DND-41 (cell line): ENCODE data around the gene PARVB.

Source experiments
- ATAC-seq: fragments of 200-7000 bp; cut with Tn5 transposase; 3 replicates; pipeline ENCODE4 v1.9.1; 2021; ENCODE audit warnings: low read depth; ENCODE audit not compliant: insufficient read depth
- DNase-seq: peaks from one replicate; pipeline ENCODE4 v3.0.0-alpha.2; 2020
- H2AFZ ChIP-seq: 2 replicates; pipeline ENCODE4 v1.6.0; 2012; ENCODE audit warnings: low read depth, low read length
- H3K27ac ChIP-seq: 2 replicates; pipeline ENCODE4 v1.5.1; 2012; ENCODE audit warnings: low read length, inconsistent platforms
- H3K27me3 ChIP-seq: fragments of 200-600 bp; sonication (generic); 2 replicates; pipeline ENCODE4 v1.6.0; 2012; ENCODE audit warnings: low read length, mild to moderate bottlenecking, inconsistent platforms; ENCODE audit not compliant: insufficient read depth, poor library complexity
- H3K36me3 ChIP-seq: 2 replicates; pipeline ENCODE4 v1.5.1; 2012; ENCODE audit warnings: low read length, inconsistent platforms; ENCODE audit not compliant: insufficient read depth
- H3K4me1 ChIP-seq: 2 replicates; pipeline ENCODE4 v1.5.1; 2012; ENCODE audit warnings: mild to moderate bottlenecking, low read length; ENCODE audit not compliant: insufficient read depth
- H3K4me2 ChIP-seq: 2 replicates; pipeline ENCODE4 v1.6.0; 2012; ENCODE audit warnings: mild to moderate bottlenecking, moderate library complexity, low read length, inconsistent platforms; ENCODE audit not compliant: insufficient read depth
- H3K4me3 ChIP-seq, 2 experiments: fragments of 200-600 bp in 1 of 2; shearing (Covaris generic) in 1 of 2; 2 replicates each; pipeline ENCODE4 v1.5.1; 2012 to 2016; ENCODE audit warnings: inconsistent platforms in 2 of 2, low read length in 2 of 2, mild to moderate bottlenecking in 2 of 2, low read depth in 1 of 2, moderate library complexity in 1 of 2
- H3K79me2 ChIP-seq: 2 replicates; pipeline ENCODE4 v1.6.0; 2012; ENCODE audit warnings: low read length, inconsistent platforms; ENCODE audit not compliant: insufficient read depth
- H3K9ac ChIP-seq: 2 replicates; pipeline ENCODE4 v1.6.0; 2012; ENCODE audit warnings: low read depth, mild to moderate bottlenecking, inconsistent platforms, low read length, moderate library complexity
- H3K9me3 ChIP-seq: 2 replicates; pipeline ENCODE4 v1.5.1; 2012; ENCODE audit warnings: low read length, moderate library complexity, mild to moderate bottlenecking, inconsistent platforms; ENCODE audit not compliant: insufficient read depth, severe bottlenecking
- H4K20me1 ChIP-seq: 2 replicates; pipeline ENCODE4 v1.6.0; 2012; ENCODE audit warnings: low read length; ENCODE audit not compliant: insufficient read depth
- CTCF ChIP-seq: IDR thresholded peaks from 2 replicates; pipeline ENCODE4 v1.5.1; 2012; ENCODE audit warnings: borderline replicate concordance, low read length, moderate library complexity, mild to moderate bottlenecking; ENCODE audit not compliant: poor library complexity, severe bottlenecking; ENCODE audit errors: extremely low read depth
- EZH2 ChIP-seq: IDR thresholded peaks from 3 replicates; pipeline ENCODE4 v1.6.1; 2012; ENCODE audit warnings: borderline replicate concordance, low read depth, mild to moderate bottlenecking, moderate library complexity, low read length, inconsistent platforms; ENCODE audit not compliant: severe bottlenecking

PARVB gene

GRCh38 chr22:44133161-44133560 lies 109.1 kb downstream of the PARVB start:
- no peak overlapping the region for H3K4me2 ChIP-seq
- peaks cover 14% of the 10 kb centered on the region for H3K27me3 ChIP-seq
- H3K79me2 ChIP-seq: no peaks in the 10 kb centered on the region
- no peaks in the 10 kb centered on the region for H4K20me1 ChIP-seq
- no peak for DNase-seq
- no peak overlapping the region for H3K27ac ChIP-seq
- no peak overlapping the region for H2AFZ ChIP-seq
- no peak for TF ChIP-seq CTCF
- TF ChIP-seq EZH2: no peak
- H3K4me1 ChIP-seq: peaks cover 6% of the 10 kb centered on the region; the same call in 1 of the 2 replicates
- no peaks in the 10 kb centered on the region for H3K36me3 ChIP-seq
- no peaks in the 10 kb centered on the region for H3K9me3 ChIP-seq
- H3K4me3 ChIP-seq: no peak overlapping the region
- ATAC-seq: no peak
- no peak overlapping the region for H3K9ac ChIP-seq

DNA sequence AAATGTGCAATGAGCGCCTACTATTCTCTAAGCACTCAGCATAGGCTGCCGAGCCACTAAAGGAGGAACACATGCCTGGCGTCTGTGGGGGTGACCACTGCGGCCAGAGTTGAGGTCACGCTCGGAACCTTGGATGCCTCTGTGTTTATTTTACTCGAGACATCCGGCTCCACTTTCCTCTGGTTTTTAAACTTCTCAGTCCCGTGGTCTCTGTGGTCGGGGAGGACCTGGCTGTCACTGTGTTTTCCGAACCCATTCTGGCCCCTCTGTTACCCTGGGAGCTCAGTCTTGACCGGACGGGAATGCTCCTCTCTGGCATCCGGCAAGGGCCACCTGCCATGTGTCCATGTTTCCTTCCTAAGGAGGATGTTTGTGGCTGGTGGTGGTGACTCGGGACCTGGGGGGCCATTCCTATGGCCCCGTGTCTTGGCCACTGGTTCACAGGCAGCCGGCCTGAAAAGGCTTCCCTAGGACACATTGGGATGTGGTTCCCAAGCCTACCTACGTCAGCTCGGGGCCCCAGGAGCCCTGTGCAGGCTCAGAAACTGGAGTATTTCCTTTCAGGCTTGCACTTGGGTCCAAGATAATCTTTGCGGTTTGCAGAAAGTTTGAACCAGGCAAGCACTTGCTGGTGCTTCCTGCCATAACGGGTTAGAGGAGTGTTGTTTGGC lies 109.9 kb downstream of the PARVB start:
- Histone ChIP-seq H3K9me3 (no peaks in the 10 kb centered on the region), H3K27ac (no peak overlapping the region), H3K9ac (no peak overlapping the region), H3K4me2 (no peak overlapping the region), H3K79me2 (no peaks in the 10 kb centered on the region), H4K20me1 (no peaks in the 10 kb centered on the region), H3K4me3 (no peak overlapping the region), H3K27me3 (peaks cover 14% of the 10 kb centered on the region), H3K4me1 (peaks cover 6% of the 10 kb centered on the region; the same call in 1 of the 2 replicates), H3K36me3 (no peaks in the 10 kb centered on the region), H2AFZ (no peak overlapping the region)
- DNase-seq (no peak), ATAC-seq (no peak; the same call in 2 of the 3 replicates)
- TF ChIP-seq CTCF (no peak), EZH2 (no peak)

GRCh38 chr22:44136112-44136511 lies 112.0 kb downstream of the PARVB start:
- Histone ChIP-seq H3K4me3 (no peak overlapping the region), H3K27me3 (peaks cover 14% of the 10 kb centered on the region), H4K20me1 (no peaks in the 10 kb centered on the region), H3K36me3 (no peaks in the 10 kb centered on the region), H3K9ac (no peak overlapping the region), H3K4me1 (peaks cover 6% of the 10 kb centered on the region; the same call in 1 of the 2 replicates), H3K4me2 (no peak overlapping the region), H3K27ac (no peak overlapping the region), H3K9me3 (no peaks in the 10 kb centered on the region), H2AFZ (no peak overlapping the region), H3K79me2 (no peaks in the 10 kb centered on the region)
- TF ChIP-seq EZH2: no peak
- no peak for TF ChIP-seq CTCF
- ATAC-seq: no peak
- no peak for DNase-seq
